ENCODE data around the gene OPCML.

The OPCML gene

DNA sequence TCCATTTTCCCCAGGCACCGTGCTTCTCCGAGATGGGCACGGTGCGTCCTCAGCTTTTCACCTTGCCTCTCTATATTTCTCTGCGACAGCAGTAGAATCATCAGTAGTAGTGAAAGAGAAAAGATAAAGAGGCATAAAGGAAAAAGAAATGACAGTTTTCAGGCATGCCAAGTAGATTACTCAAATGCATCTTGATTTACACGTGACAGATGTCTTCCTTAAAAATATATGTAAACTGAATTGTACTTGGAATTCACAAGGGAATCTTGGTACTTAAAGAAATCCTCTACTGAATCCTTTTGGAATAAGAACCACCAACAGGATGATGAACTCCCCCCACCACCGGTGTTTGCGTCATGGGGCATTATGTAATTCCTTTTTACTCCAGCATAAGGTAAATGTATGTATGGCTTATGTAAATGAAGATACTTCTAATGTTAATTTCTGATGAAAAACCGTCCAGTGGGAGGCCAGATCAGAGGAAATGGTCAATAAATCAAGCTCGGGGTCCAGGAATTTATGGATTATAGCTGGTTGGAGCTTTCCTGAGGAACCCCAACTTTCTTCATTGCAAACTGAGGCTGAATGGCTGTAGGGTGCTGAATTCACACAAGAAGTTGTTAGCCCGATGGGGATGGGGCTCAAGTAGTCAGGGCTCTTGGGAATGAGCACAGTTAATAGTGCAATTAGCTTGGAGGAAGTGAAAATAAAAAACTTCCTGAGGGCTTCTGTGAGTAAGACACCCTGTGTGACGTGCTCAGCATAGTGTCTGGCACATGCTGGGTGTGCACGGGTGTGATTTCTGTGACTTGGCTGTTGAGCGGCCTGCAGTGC, 630.4 kb downstream of the OPCML start:
- Histone ChIP-seq H3K4me3 (ENCODE audit: low read length) (no peak overlapping the region), H3K27me3 (ENCODE audit: control insufficient read depth, low read length) (no peaks in the 10 kb centered on the region), H3F3A (ENCODE audit: control insufficient read depth, insufficient read depth) (no peaks in the 10 kb centered on the region), H3K4me2 (ENCODE audit: low read length) (no peak overlapping the region), H3K79me2 (ENCODE audit: control insufficient read depth, low read length) (no peaks in the 10 kb centered on the region), H3K36me3 (ENCODE audit: control insufficient read depth, low read length) (no peaks in the 10 kb centered on the region), H3K27ac (ENCODE audit: low read depth, low read length) (no peak overlapping the region), H3K9me3 (ENCODE audit: control insufficient read depth, insufficient read depth, low read length) (no peaks in the 10 kb centered on the region; the same call in 1 of the 2 replicates), H3K4me1 (ENCODE audit: control insufficient read depth, low read length) (no peaks in the 10 kb centered on the region), H3K9me2 (replicated peaks; ENCODE audit: control insufficient read depth, low read length) (no peaks in the 10 kb centered on the region), H4K20me1 (ENCODE audit: control insufficient read depth, insufficient read depth, low read depth, low read length) (no peaks in the 10 kb centered on the region)
- TF ChIP-seq EZH2phosphoT487 (IDR thresholded peaks at IDR 0.05; ENCODE audit: borderline replicate concordance, low read length) (no peak), CTCF (IDR thresholded peaks at IDR 0.05; ENCODE audit: low read depth, low read length, poor library complexity, severe bottlenecking) (no peak)

DNA sequence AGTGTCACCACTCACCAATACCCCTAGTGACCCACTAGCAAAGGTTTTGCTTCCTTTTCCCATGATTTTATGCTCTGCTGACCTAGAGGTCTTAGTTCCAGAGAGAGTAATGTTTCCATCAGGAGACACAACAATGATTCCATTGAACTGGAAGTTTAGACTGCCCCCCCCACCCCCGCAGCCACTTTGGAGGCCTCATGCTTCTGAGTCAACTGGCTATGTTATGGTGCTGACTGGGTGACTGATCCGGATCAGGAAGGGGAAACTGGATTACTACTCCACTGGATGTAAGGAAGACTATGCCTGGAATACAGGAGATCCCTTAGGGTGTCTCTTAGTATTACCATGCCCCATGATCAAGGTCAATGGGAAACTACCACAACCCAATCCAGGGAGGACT, 633.6 kb downstream of the OPCML start:
- peaks cover 3% of the 10 kb centered on the region; the same call in 1 of the 2 replicates for H3K9me3 ChIP-seq (ENCODE audit: control insufficient read depth, insufficient read depth, low read length)
- no peak overlapping the region for H3K27ac ChIP-seq (ENCODE audit: low read depth, low read length)
- no peaks in the 10 kb centered on the region for H3K27me3 ChIP-seq (ENCODE audit: control insufficient read depth, low read length)
- TF ChIP-seq CTCF (IDR thresholded peaks at IDR 0.05; ENCODE audit: low read depth, low read length, poor library complexity, severe bottlenecking) (no peak), EZH2phosphoT487 (IDR thresholded peaks at IDR 0.05; ENCODE audit: borderline replicate concordance, low read length) (no peak)
- H3K79me2 ChIP-seq (ENCODE audit: control insufficient read depth, low read length), result no peaks in the 10 kb centered on the region
- H3K4me2 ChIP-seq (ENCODE audit: low read length), result no peak overlapping the region
- H3K36me3 ChIP-seq (ENCODE audit: control insufficient read depth, low read length), result no peaks in the 10 kb centered on the region
- no peaks in the 10 kb centered on the region for H3K4me1 ChIP-seq (ENCODE audit: control insufficient read depth, low read length)
- H3K4me3 ChIP-seq (ENCODE audit: low read length), result no peak overlapping the region
- H3K9me2 ChIP-seq (replicated peaks; ENCODE audit: control insufficient read depth, low read length), result no peaks in the 10 kb centered on the region
- H3F3A ChIP-seq (ENCODE audit: control insufficient read depth, insufficient read depth), result no peaks in the 10 kb centered on the region
- no peaks in the 10 kb centered on the region for H4K20me1 ChIP-seq (ENCODE audit: control insufficient read depth, insufficient read depth, low read depth, low read length)

DNA sequence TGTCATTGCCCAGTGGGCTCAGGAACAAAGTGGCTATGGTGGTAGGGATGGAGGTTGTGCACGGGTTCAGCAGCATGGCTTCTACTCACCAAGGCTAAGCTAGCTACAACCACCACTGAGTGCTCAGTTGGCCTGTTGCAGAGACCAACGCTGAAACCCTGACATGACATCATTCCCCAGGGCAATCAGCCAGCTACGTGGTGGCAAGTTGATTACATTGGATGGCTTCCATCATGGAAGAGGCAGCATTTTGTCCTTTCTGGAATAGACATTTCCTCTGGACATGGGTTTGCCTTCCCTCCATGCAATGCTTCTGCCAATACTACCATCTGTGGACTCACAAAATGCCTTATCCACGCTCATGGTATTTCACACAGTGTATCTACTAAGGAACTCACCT, 634.3 kb downstream of the OPCML start:
- Histone ChIP-seq H3K4me1 (ENCODE audit: control insufficient read depth, low read length) (no peaks in the 10 kb centered on the region), H3K79me2 (ENCODE audit: control insufficient read depth, low read length) (no peaks in the 10 kb centered on the region), H3K27ac (ENCODE audit: low read depth, low read length) (no peak overlapping the region), H3K27me3 (ENCODE audit: control insufficient read depth, low read length) (no peaks in the 10 kb centered on the region), H3K36me3 (ENCODE audit: control insufficient read depth, low read length) (no peaks in the 10 kb centered on the region), H4K20me1 (ENCODE audit: control insufficient read depth, insufficient read depth, low read depth, low read length) (no peaks in the 10 kb centered on the region), H3K9me2 (replicated peaks; ENCODE audit: control insufficient read depth, low read length) (no peaks in the 10 kb centered on the region), H3K4me2 (ENCODE audit: low read length) (no peak overlapping the region), H3F3A (ENCODE audit: control insufficient read depth, insufficient read depth) (no peaks in the 10 kb centered on the region), H3K9me3 (ENCODE audit: control insufficient read depth, insufficient read depth, low read length) (peaks cover 3% of the 10 kb centered on the region; the same call in 1 of the 2 replicates), H3K4me3 (ENCODE audit: low read length) (no peak overlapping the region)
- TF ChIP-seq EZH2phosphoT487 (IDR thresholded peaks at IDR 0.05; ENCODE audit: borderline replicate concordance, low read length), result no peak

GRCh38 chr11:132895340-132895739, 637.0 kb downstream of the OPCML start:
- Histone ChIP-seq H3K27me3 (ENCODE audit: control insufficient read depth, low read length) (no peaks in the 10 kb centered on the region), H3F3A (ENCODE audit: control insufficient read depth, insufficient read depth) (no peaks in the 10 kb centered on the region), H4K20me1 (ENCODE audit: control insufficient read depth, insufficient read depth, low read depth, low read length) (no peaks in the 10 kb centered on the region), H3K9me2 (replicated peaks; ENCODE audit: control insufficient read depth, low read length) (no peaks in the 10 kb centered on the region), H3K4me2 (ENCODE audit: low read length) (no peak overlapping the region), H3K36me3 (ENCODE audit: control insufficient read depth, low read length) (no peaks in the 10 kb centered on the region), H3K79me2 (ENCODE audit: control insufficient read depth, low read length) (no peaks in the 10 kb centered on the region), H3K4me1 (ENCODE audit: control insufficient read depth, low read length) (no peaks in the 10 kb centered on the region), H3K27ac (ENCODE audit: low read depth, low read length) (no peak overlapping the region), H3K9me3 (ENCODE audit: control insufficient read depth, insufficient read depth, low read length) (peaks cover 3% of the 10 kb centered on the region; the same call in 1 of the 2 replicates), H3K4me3 (ENCODE audit: low read length) (no peak overlapping the region)
- TF ChIP-seq EZH2phosphoT487 (IDR thresholded peaks at IDR 0.05; ENCODE audit: borderline replicate concordance, low read length) (no peak), CTCF (IDR thresholded peaks at IDR 0.05; ENCODE audit: low read depth, low read length, poor library complexity, severe bottlenecking) (no peak)

Data from DOHH2 (cell line).